ENCODE results near the gene ADTRP. TPM values are rescaled to one million over a fixed set of nuclear protein-coding genes. Genes with fewer than 3 reads are reported as not detected.

Gene ADTRP
- total and polyA plus RNA-seq, 12 donors: 0.20 to 1.1 (median 0.35) TPM; not detected in 5

GRCh38 chr6:11770546-11771466 is 7.8 kb downstream of the ADTRP start:
- H3K4me3 ChIP-seq: no peak overlapping the region
- H3K27ac ChIP-seq: peak overlapping the region in 4 of 5 donors; percentile 11 to 79 (median 58)
- intact Hi-C loops (cut with DNase I): no loop called here
- whole genome bisulfite sequencing, 4 donors: 71 to 88% (median 80%) methylated on average over 21 to 27 of the region's 27 CpGs
- H3K36me3 ChIP-seq (replicated peaks in 1 of 2): no peaks in the 10 kb centered on the region
- peaks cover 5 to 20% of the 10 kb centered on the region in 2 donors for H3K4me1 ChIP-seq (replicated peaks in 1 of 2)
- H3K27me3 ChIP-seq: no peaks in the 10 kb centered on the region
- TF ChIP-seq CTCF (IDR thresholded peaks at IDR 0.05): no peak
- DNase-seq: peak; percentile 54 to 89 (median 73)
- no peaks in the 10 kb centered on the region for H3K9me3 ChIP-seq (replicated peaks in 1 of 3)

DNA sequence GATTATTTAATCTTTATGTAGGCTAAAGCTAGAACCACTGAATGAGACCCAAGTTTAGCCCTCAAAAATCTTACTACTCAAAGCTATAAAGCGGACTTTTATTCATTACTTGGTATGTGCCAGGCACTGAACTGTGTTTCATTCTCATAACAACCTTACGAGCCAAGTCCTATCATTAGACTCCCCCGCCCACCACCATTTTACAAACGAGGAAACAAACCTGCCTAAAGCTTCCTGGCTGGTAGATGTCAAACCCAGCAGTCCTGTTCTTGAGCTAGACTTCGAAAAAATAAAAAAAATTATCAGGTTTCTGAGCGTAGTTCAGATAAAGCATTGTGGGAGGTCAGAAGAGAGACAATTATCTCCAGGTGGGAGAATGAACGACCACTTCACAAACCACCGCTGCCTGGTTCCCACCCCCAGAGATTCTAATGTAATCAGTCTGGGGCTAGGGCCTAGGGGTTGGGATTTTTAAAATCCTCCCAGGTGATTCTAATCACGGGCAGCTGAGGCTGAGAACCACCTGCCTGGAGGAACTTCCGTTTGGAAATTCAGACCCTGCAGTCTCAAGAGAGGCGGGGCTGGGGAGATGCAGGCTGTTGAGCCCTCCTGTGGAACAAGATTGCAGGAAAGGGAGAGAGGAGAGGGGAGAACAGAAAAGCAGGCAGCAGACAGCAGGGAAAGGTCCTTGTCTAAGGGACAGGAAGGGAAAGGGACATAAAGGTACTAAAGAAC is 8.6 kb downstream of the ADTRP start:
- Histone ChIP-seq H3K36me3 (replicated peaks in 1 of 2) (no peaks in the 10 kb centered on the region), H3K4me3 (no peak overlapping the region), H3K27me3 (no peaks in the 10 kb centered on the region), H3K9me3 (replicated peaks in 1 of 3) (no peaks in the 10 kb centered on the region), H3K27ac (peak overlapping the region in 3 of 5 donors; percentile 11 to 79 (median 71)), H3K4me1 (replicated peaks in 1 of 2) (peaks cover 5 to 20% of the 10 kb centered on the region in 2 donors)
- intact Hi-C loops (cut with DNase I): no loop called here
- TF ChIP-seq CTCF (IDR thresholded peaks at IDR 0.05): no peak
- TF ChIP-seq POLR2A (IDR thresholded peaks at IDR 0.05): no peak
- 78 to 85% (median 84%) methylated on average over 11 of the region's 11 CpGs for WGBS, 4 donors
- DNase-seq: no peak

DNA sequence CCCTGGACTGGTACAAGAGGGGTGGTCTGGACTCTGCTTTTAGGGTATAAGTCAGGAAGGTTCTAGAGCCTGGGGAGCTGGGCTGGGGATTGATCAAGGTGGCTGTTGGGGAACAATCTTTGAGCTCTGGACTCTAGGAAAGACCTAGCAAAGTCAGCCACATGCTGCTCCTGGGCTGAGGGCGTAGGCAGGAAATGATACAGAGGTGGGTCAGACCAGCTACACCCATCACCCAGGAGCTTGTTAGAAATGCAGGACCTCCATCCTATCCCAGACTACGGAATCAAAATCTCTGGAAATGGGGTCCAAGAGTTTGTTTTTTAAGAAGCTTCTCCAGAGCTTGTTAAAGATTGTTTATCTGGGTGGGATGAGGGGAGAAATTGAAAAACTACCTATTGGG is 9.4 kb downstream of the ADTRP start:
- Histone ChIP-seq H3K9me3 (replicated peaks in 1 of 3) (no peaks in the 10 kb centered on the region), H3K36me3 (replicated peaks in 1 of 2) (no peaks in the 10 kb centered on the region), H3K27me3 (no peaks in the 10 kb centered on the region), H3K4me1 (replicated peaks in 1 of 2) (peaks cover 5 to 22% of the 10 kb centered on the region in 2 donors), H3K27ac (no peak overlapping the region), H3K4me3 (no peak overlapping the region)
- TF ChIP-seq POLR2A (IDR thresholded peaks at IDR 0.05): no peak
- no peak for TF ChIP-seq CTCF (IDR thresholded peaks at IDR 0.05)
- intact Hi-C loops (cut with DNase I): no loop called here
- 87 to 100% (median 94%) methylated on average over 2 of the region's 2 CpGs for WGBS, 4 donors
- DNase-seq: no peak

- no peak for DNase-seq
- intact Hi-C loops (cut with DNase I): no loop called here
- no peak for TF ChIP-seq POLR2A (IDR thresholded peaks at IDR 0.05)
- TF ChIP-seq CTCF (IDR thresholded peaks at IDR 0.05): no peak
- 94 to 96% (median 94%) methylated on average over 7 of the region's 7 CpGs for WGBS, 4 donors
- Histone ChIP-seq H3K27me3 (no peaks in the 10 kb centered on the region), H3K4me3 (no peak overlapping the region), H3K9me3 (replicated peaks in 1 of 3) (no peaks in the 10 kb centered on the region), H3K27ac (no peak overlapping the region), H3K4me1 (replicated peaks in 1 of 2) (peaks cover 12 to 32% of the 10 kb centered on the region in 2 donors), H3K36me3 (replicated peaks in 1 of 2) (no peaks in the 10 kb centered on the region)
These were observed 10.4 kb downstream of the ADTRP start for GRCh38 chr6:11767978-11768756.
